C1 segment of cervical spinal cord (tissue), 14 donors: ENCODE data around the gene REPS2.

Experiments
- DNase-seq, 14 donors: peaks; one replicate each; lab custom pipeline; 2025; lab: John Stamatoyannopoulos, UW

REPS2 gene

GRCh38 chrX:17081968-17082367 lies 135.5 kb downstream of the REPS2 start:
- no peak for DNase-seq

- peak in 1 of 14 donors; percentile 37 for DNase-seq
Measured at GRCh38 chrX:17082831-17083230, 136.4 kb downstream of the REPS2 start.

GRCh38 chrX:17086317-17086716 lies 139.9 kb downstream of the REPS2 start:
- no peak for DNase-seq

GRCh38 chrX:17095161-17095560 lies 148.7 kb downstream of the REPS2 start:
- no peak for DNase-seq

- DNase-seq = no peak
Measured at GRCh38 chrX:17098516-17099247, 152.2 kb downstream of the REPS2 start.

- DNase-seq = no peak
Measured at GRCh38 chrX:17104433-17104832, 158.0 kb downstream of the REPS2 start.

- DNase-seq = no peak
Measured at GRCh38 chrX:17120816-17121215, 174.4 kb downstream of the REPS2 start.

- no peak for DNase-seq
Measured at GRCh38 chrX:17154001-17154400, 207.5 kb downstream of the REPS2 start.

GRCh38 chrX:17160975-17161374 lies 214.5 kb downstream of the REPS2 start:
- no peak for DNase-seq

GRCh38 chrX:17161991-17162390 lies 215.5 kb downstream of the REPS2 start:
- no peak for DNase-seq

- no peak for DNase-seq
Measured at GRCh38 chrX:17164079-17164478, 217.6 kb downstream of the REPS2 start.

- DNase-seq = no peak
Measured at GRCh38 chrX:17164941-17165340, 218.5 kb downstream of the REPS2 start.

GRCh38 chrX:17167915-17168314 lies 221.5 kb downstream of the REPS2 start:
- no peak for DNase-seq

GRCh38 chrX:17170973-17171372 lies 224.5 kb downstream of the REPS2 start:
- DNase-seq = no peak

GRCh38 chrX:17174671-17175070 lies 228.2 kb downstream of the REPS2 start:
- DNase-seq = peak in 11 of 14 donors; percentile 2 to 45 (median 15)

- DNase-seq = no peak
Measured at GRCh38 chrX:17182317-17182716, 235.9 kb downstream of the REPS2 start.

GRCh38 chrX:17183566-17183965 lies 237.1 kb downstream of the REPS2 start:
- DNase-seq = no peak

- no peak for DNase-seq
Measured at GRCh38 chrX:17185431-17185830, 239.0 kb downstream of the REPS2 start.

GRCh38 chrX:17187136-17187756 lies 240.8 kb downstream of the REPS2 start:
- no peak for DNase-seq

- DNase-seq = no peak
Measured at GRCh38 chrX:17192106-17192505, 245.6 kb downstream of the REPS2 start.
